ENCODE results near the gene ZFAND4. TPM values are rescaled to one million over a fixed set of nuclear protein-coding genes. Genes with fewer than 3 reads are reported as not detected.
"Not testable (repeated sequence)": the region's sequence is repeated elsewhere in the genome, so short reads cannot be mapped to it uniquely, and the experiment has no call there.

ZFAND4 gene
- total and polyA plus RNA-seq, 5 donors: 5.4 to 20.6 (median 18.2) TPM

DNA sequence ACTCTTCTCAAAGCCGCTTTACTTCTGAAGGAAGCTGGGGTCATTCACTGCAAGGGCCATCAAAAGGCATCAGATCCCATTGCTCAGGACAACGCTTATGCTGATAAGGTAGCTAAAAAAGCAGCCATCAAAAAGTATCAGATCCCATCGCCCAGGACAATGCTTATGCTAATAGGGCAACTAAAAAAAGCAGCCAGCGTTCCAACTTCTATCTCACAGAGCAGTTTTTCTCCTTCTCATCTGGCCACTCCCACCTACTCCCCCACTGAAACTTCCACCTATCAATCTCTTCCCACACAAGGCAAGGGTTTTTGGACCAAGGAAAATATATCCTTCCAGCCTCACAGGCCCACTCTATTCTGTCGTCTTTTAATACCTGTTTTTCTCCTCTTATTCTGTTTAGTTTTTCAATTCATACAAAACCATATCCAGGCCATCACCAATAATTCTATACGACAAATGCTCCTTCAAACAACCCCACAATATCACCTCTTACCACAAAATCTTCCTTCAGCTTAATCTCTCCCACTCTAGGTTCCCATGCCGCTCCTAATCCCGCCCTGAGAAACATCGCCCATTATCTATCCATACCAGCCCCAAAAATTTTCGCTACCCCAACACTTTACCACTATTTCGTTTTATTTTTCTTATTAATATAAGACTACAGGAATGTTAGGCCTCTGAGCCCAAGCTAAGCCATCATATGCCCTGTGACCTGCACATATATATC lies 97.4 kb downstream of the ZFAND4 start:
- DNase-seq; intact Hi-C loops (cut with DNase I); H3K4me1 ChIP-seq (ENCODE audit: control insufficient read depth, insufficient read depth, low read length); H3K27me3 ChIP-seq (ENCODE audit: control insufficient read depth, insufficient read depth); H3K4me3 ChIP-seq (ENCODE audit: low read length); ATAC-seq; H3K27ac ChIP-seq (ENCODE audit: low read length); H3K9me3 ChIP-seq (ENCODE audit: control insufficient read depth, low read length): not testable (repeated sequence)
- 83% methylated on average over 11 of the region's 11 CpGs for WGBS

DNA sequence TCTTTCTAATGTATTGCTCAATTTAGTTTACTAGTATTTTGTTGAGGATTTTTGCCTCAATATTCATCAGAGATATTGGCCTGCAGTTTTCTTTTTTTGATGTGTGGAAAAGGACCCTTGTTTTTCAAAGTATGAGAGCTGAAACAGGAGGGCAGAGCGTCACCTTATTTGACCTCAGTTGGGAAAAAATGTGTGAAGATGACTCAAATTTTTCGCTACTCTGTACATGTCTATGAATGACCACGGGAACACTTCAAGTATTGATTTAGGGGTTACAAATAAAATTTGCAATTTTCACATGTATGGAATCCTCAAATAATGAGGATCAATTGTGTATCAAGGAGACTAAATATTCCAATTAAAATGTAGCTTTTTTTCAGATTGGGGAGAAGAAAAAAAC lies 103.1 kb downstream of the ZFAND4 start:
- ATAC-seq: no peak
- no peak overlapping the region for H3K4me3 ChIP-seq (ENCODE audit: low read length)
- no peak overlapping the region for H3K27ac ChIP-seq (ENCODE audit: low read length)
- H3K9me3 ChIP-seq (ENCODE audit: control insufficient read depth, low read length): no peaks in the 10 kb centered on the region
- 95% methylated on average over 3 of the region's 3 CpGs for WGBS
- H3K4me1 ChIP-seq (ENCODE audit: control insufficient read depth, insufficient read depth, low read length): no peaks in the 10 kb centered on the region
- intact Hi-C loops (cut with DNase I): no loop called here
- no peaks in the 10 kb centered on the region for H3K27me3 ChIP-seq (ENCODE audit: control insufficient read depth, insufficient read depth)
- DNase-seq: no peak

DNA sequence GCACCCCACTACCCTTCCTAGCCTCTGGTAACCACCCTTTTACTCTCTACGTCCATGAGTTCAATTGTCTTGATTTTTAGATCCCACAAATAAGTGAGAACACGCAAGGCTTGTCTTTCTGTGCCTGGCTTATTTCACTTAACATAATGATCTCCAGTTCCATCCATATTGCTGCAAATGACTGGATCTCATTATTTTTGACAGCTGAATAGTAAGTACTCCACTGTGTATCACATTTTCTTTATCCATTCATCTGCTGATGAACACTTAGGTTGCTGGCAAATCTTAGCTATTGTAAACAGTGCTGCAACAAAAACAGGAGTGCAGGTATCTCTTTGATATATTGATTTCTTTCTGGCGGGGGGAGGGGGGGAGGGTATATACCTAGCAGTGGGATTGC lies 106.2 kb downstream of the ZFAND4 start:
- no peaks in the 10 kb centered on the region for H3K9me3 ChIP-seq (ENCODE audit: control insufficient read depth, low read length)
- no peak overlapping the region for H3K4me3 ChIP-seq (ENCODE audit: low read length)
- ATAC-seq (no peak), DNase-seq (no peak)
- no peak overlapping the region for H3K27ac ChIP-seq (ENCODE audit: low read length)
- intact Hi-C loops (cut with DNase I): no loop called here
- no peaks in the 10 kb centered on the region for H3K27me3 ChIP-seq (ENCODE audit: control insufficient read depth, insufficient read depth)
- 93% methylated on average over 3 of the region's 3 CpGs for WGBS
- H3K4me1 ChIP-seq (ENCODE audit: control insufficient read depth, insufficient read depth, low read length): no peaks in the 10 kb centered on the region

Other genes starting within 250 kb of the ZFAND4 start
- 10 to 100 TPM; 32.9 to 77.4 (median 62.6) TPM for gene WASHC2C, start 54.5 kb upstream of the ZFAND4 start, total RNA-seq
- gene WASHC2C, start 54.5 kb upstream of the ZFAND4 start, polyA plus RNA-seq: 16.7 TPM
- gene AGAP4, start 174.7 kb upstream of the ZFAND4 start, total RNA-seq: 1 to 10 TPM; 6.0 to 9.3 (median 7.8) TPM
- 6.9 TPM for gene AGAP4, start 174.7 kb upstream of the ZFAND4 start, polyA plus RNA-seq